GM21737 (cell line): ENCODE data around the gene FRS2.

Experiments used
- ATAC-seq: cut with Tn5 transposase; IDR thresholded peaks from one replicate; pipeline ENCODE4 v1.9.1; 2021; ENCODE audit warnings: mild to moderate bottlenecking, moderate library complexity; ENCODE audit not compliant: unreplicated experiment

Gene FRS2

GRCh38 chr12:69619050-69619449, 148.9 kb downstream of the FRS2 start:
- no peak for ATAC-seq

DNA sequence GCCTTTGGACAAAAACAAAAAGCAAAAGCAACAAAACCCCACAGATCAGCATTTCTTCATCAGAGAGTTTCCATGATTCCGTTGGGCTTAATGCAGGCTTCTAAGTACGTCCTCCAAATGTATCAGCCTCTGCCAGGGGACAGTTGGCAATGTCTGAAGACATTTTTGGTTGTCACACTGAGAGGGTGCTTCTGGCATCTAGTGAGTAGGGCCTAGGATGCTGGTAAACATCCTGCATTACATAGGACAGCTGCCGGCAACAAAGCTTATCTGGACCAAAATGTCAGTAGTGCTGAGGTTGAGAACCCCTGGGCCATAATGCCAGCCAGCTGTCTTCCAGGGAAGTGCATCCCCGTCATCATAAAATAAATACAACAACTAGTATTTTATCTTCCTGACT, 149.9 kb downstream of the FRS2 start:
- ATAC-seq: no peak

- ATAC-seq: no peak
Measured at GRCh38 chr12:69620921-69621320, 150.7 kb downstream of the FRS2 start.

- ATAC-seq: no peak
Measured at GRCh38 chr12:69621551-69621950, 151.4 kb downstream of the FRS2 start.

DNA sequence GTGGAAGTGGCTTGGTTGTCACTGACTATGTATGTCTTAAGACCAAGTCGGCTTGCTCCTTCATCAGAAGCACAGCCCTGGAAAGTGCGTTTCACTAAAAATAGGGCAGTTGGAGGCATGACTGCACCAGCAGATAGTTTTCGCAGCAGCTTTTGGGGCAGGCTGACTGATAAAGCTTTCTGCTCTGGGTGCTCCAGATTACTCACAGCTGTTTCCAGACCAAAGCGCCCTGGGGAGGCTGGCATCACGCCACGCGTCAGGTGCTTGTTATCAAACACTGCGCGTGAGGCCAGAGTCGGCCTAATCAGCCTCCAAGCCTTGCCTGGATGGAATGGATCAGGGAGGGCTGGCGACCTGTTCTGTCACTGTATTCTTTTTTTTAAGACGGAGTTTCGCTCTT, 153.8 kb downstream of the FRS2 start:
- ATAC-seq: no peak

DNA sequence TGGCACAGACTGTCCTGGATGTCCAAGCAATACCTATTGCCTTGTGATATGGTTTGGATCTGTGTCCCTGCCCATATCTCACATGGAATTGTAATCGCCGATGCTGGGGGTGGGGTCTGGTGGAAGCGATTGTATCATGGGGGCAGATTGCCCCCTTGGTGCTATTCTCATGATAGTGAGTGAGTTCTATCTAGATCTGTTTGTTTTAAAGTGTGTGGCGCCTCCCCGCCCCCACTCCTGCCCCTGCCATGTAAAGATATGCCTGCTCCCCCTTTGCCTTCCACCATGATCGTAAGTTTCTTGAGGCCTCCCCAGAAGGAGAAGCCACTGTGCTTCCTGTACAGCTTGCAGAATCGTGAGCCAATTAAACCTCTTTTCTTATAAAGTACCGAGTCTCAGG, 157.3 kb downstream of the FRS2 start:
- no peak for ATAC-seq
